NCI-H2227 (cell line): ENCODE results near the gene TMEM126A.

Source experiments
- DNase-seq: peaks from one replicate; lab custom pipeline; 2025; ENCODE audit not compliant: unreplicated experiment; lab: John Stamatoyannopoulos, UW

TMEM126A gene

GRCh38 chr11:85694385-85694980, 46.7 kb downstream of the TMEM126A start:
- peak; percentile 24 for DNase-seq

- no peak for DNase-seq
These were observed 47.8 kb downstream of the TMEM126A start for GRCh38 chr11:85695546-85695945.

- DNase-seq: no peak
These were observed 50.0 kb downstream of the TMEM126A start for GRCh38 chr11:85697747-85698146.

GRCh38 chr11:85698195-85698594, 50.4 kb downstream of the TMEM126A start:
- DNase-seq: no peak

GRCh38 chr11:85699957-85700741, 52.4 kb downstream of the TMEM126A start:
- no peak for DNase-seq

- DNase-seq: no peak
These were observed 57.2 kb downstream of the TMEM126A start for GRCh38 chr11:85704967-85705366.

- no peak for DNase-seq
These were observed 58.0 kb downstream of the TMEM126A start for GRCh38 chr11:85705800-85706199.
